Gastroesophageal sphincter (tissue), 3 donors: ENCODE measurements around the gene RNPEP.

Experiments
- EP300 ChIP-seq: sonication (generic); formaldehyde crosslinking; IDR thresholded peaks from one replicate; pipeline ENCODE4 v1.6.1; 2017; ENCODE audit warnings: antibody characterized with exemption, mild to moderate bottlenecking
- POLR2A ChIP-seq, 2 donors: fragments of 450-650 bp; IDR thresholded peaks; one replicate each; pipeline ENCODE4 v1.6.1; 2017; ENCODE audit warnings: antibody characterized with exemption in 2 of 2, mild to moderate bottlenecking in 2 of 2, moderate library complexity in 1 of 2
- POLR2AphosphoS5 ChIP-seq: sonication (generic); formaldehyde crosslinking; IDR thresholded peaks from one replicate; pipeline ENCODE4 v1.6.1; 2017; ENCODE audit warnings: antibody characterized with exemption
- TF ChIP-seq, protein P1 (sequence below), 4 experiments: fragments of 200-600 bp in 2 of 4; fragments of 450-650 bp in 2 of 4; sonication (generic) in 1 of 4; IDR thresholded peaks; one replicate each; pipeline ENCODE4 v1.5.1; 2017 to 2019; ENCODE audit warnings: antibody characterized with exemption in 4 of 4, mild to moderate bottlenecking in 2 of 4, moderate library complexity in 2 of 4

DNA sequence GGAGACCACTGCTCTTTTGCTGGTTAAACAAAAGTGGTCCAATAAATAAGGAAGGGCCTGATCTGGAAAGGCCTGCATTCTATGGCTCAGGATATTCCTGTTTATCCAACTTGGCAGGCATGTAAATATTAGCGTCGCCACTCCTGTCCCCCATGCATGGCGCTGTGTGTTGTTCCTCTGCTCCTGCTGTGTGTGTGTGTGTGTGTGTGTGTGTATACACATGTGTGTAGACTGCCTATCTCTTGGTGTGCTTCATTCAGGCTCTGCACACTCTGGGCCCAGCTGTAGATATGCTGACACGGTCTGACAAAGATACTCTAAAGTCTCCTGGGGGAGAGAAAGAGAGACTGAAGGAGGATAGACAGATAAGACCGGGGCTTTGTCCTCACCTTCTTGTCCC lies 42.9 kb upstream of the RNPEP start:
- TF ChIP-seq, protein P1, sequence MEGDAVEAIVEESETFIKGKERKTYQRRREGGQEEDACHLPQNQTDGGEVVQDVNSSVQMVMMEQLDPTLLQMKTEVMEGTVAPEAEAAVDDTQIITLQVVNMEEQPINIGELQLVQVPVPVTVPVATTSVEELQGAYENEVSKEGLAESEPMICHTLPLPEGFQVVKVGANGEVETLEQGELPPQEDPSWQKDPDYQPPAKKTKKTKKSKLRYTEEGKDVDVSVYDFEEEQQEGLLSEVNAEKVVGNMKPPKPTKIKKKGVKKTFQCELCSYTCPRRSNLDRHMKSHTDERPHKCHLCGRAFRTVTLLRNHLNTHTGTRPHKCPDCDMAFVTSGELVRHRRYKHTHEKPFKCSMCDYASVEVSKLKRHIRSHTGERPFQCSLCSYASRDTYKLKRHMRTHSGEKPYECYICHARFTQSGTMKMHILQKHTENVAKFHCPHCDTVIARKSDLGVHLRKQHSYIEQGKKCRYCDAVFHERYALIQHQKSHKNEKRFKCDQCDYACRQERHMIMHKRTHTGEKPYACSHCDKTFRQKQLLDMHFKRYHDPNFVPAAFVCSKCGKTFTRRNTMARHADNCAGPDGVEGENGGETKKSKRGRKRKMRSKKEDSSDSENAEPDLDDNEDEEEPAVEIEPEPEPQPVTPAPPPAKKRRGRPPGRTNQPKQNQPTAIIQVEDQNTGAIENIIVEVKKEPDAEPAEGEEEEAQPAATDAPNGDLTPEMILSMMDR (IDR thresholded peaks at IDR 0.05), result no peak
- TF ChIP-seq POLR2A (IDR thresholded peaks at IDR 0.05), result no peak
- no peak for TF ChIP-seq POLR2AphosphoS5
- no peak for TF ChIP-seq EP300
